Stimulated activated CD4-positive, alpha-beta T cell treated with anti-CD3 and anti-CD28 coated beads, Interleukin-1b, Interleukin-23, amount 100 ng/mL, for 48 hours (primary cell): ENCODE data around the gene STK32C.
"Not testable (repeated sequence)": the region's sequence is repeated elsewhere in the genome, so short reads cannot be mapped to it uniquely, and the experiment has no call there.

Source experiments
- DNase-seq: peaks from one replicate; pipeline ENCODE4 v3.0.0-alpha.2; 2020

STK32C gene

GRCh38 chr10:132162590-132163277, 145.0 kb downstream of the STK32C start:
- DNase-seq, result no peak

- peak; percentile 43 for DNase-seq
Measured at GRCh38 chr10:132162021-132162531, 145.7 kb downstream of the STK32C start.

GRCh38 chr10:132160834-132161622, 146.7 kb downstream of the STK32C start:
- DNase-seq, result peak; percentile 42

DNA sequence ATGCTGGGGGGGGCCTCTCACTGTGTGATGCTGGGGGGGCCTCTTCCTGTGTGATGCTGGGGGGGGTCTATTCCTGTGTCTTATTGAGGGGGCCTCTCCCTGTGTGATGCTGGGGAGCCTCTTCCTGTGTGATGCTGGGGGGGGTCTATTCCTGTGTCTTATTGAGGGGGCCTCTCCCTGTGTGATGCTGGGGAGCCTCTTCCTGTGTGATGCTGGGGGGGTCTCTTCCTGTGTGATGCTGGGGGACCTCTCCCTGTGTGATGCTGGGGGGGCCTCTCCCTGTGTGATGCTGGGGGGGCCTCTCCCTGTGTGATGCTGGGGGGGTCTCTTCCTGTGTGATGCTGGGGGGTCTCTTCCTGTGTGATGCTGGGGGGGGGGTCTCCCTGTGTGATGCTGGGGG, 147.5 kb downstream of the STK32C start:
- not testable (repeated sequence) for DNase-seq

DNA sequence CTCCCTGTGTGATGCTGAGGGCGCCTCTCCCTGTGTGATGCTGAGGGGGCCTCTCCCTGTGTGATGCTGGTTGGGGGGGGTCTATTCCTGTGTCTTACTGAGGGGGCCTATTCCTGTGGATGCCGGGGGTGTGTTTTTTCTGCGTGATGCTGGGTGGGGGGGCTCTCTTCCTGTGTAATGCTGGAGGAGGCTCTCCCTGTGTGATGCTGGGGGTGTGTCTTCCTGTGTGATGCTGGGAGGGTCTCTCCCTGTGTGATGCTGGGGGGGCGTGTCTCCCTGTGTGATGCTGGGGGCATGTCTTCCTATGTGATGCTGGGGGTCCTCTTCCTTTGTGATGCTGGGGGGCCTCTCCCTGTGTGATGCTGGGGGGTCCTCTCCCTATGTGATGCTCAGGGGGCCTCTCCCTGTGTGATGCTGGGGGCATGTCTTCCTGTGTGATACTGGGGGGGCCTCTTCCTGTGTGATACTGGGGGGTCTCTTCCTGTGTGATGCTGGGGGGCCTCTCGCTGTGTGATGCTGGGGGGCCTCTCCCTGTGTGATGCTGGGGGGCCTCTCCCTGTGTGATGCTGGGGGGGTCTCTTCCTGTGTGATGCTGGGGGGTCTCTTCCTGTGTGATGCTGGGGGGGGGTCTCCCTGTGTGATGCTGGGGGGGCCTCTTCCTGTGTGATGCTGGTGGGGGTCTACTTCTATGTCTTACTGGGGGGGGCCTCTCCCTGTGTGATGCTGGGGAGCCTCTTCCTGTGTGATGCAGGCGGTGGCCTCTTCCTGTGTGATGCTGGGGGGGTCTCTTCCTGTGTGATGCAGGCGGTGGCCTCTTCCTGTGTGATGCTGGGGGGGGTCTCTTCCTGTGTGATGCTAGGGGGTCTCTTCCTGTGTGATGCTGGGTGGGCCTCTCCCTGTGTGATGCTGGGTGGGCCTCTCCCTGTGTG, 148.2 kb downstream of the STK32C start:
- DNase-seq, result peak; percentile 51

DNA sequence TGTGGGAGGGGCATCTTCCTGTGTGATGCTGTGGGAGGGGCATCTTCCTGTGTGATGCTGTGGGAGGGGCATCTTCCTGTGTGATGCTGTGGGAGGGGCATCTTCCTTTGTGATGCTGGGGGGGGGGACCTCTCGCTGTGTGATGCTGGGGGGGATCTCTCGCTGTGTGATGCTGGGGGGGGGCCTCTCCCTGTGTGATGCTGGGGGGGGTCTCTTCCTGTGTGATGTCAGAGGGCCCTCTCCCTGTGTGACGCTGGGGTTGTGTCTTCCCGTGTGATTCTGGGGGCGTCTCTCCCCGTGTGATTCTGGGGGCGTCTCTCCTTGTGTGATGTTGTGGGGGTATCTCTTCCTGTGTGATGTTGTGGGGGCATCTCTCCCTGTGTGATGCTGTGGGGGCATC, 148.9 kb downstream of the STK32C start:
- DNase-seq, result peak; percentile 39

- peak; percentile 35 for DNase-seq
Measured at GRCh38 chr10:132158122-132158741, 149.5 kb downstream of the STK32C start.
